Subcutaneous adipose tissue (tissue), 4 donors: ENCODE results near the gene SMARCA5. TPM values are rescaled to one million over a fixed set of nuclear protein-coding genes. Genes with fewer than 3 reads are reported as not detected.

Experiments
- CTCF ChIP-seq: fragments of 450-650 bp; IDR thresholded peaks from one replicate; pipeline ENCODE4 v1.5.1; 2016; ENCODE audit warnings: low read depth, mild to moderate bottlenecking, control low read depth, antibody characterized with exemption, moderate library complexity
- total RNA-seq, 4 donors: library from RNA; depleted of rRNA; stranded (reverse); fragments of >200 nt; gene quantifications; one replicate each; pipeline ENCODE4 v1.1.0, GENCODE V29; 2016

SMARCA5 gene
- total RNA-seq, 4 donors from 2014 or later: 25.6 to 53.5 (median 30.6) TPM

GRCh38 chr4:143488687-143489086 lies 24.8 kb upstream of the SMARCA5 start:
- TF ChIP-seq CTCF: no peak

GRCh38 chr4:143489106-143489505 lies 24.4 kb upstream of the SMARCA5 start:
- TF ChIP-seq CTCF: no peak

- no peak for TF ChIP-seq CTCF
Observed at GRCh38 chr4:143498021-143498420, 15.5 kb upstream of the SMARCA5 start.

- no peak for TF ChIP-seq CTCF
Observed at GRCh38 chr4:143502231-143502630, 11.3 kb upstream of the SMARCA5 start.

GRCh38 chr4:143506031-143506430 lies 7.5 kb upstream of the SMARCA5 start:
- no peak for TF ChIP-seq CTCF

GRCh38 chr4:143511906-143512305 lies 1.6 kb upstream of the SMARCA5 start:
- no peak for TF ChIP-seq CTCF

- no peak for TF ChIP-seq CTCF
Observed at GRCh38 chr4:143512978-143513313, 556 bp upstream of the SMARCA5 start.

GRCh38 chr4:143514169-143514495 lies 630 bp downstream of the SMARCA5 start:
- TF ChIP-seq CTCF: no peak
